H1 (cell line): Measurements from ENCODE around the gene TMA7. TPM values are rescaled to one million over a fixed set of nuclear protein-coding genes. Genes with fewer than 3 reads are reported as not detected.

Experiments used
- CTCF ChIA-PET: fragments of 300-600 bp; sonication (Branson Sonifier 250); formaldehyde crosslinking; loops from one replicate; lab custom pipeline; 2021; ENCODE audit not compliant: partially characterized antibody; lab: Charles Lee
- POLR2A ChIA-PET: fragments of 300-600 bp; sonication (Branson Sonifier 250); formaldehyde crosslinking; loops from one replicate; lab custom pipeline; 2021; ENCODE audit warnings: inconsistent platforms; ENCODE audit not compliant: partially characterized antibody; lab: Charles Lee
- DNase-seq, 2 experiments: peaks; one replicate each; pipeline versions ENCODE4 v3.0.0 to v3.0.0-alpha.2; 2010 to 2022; ENCODE audit warnings: low spot score in 2 of 2, low read depth in 1 of 2, mixed read lengths in 1 of 2
- FAIRE-seq: peaks from 2 replicates; lab custom pipeline; 2011; peaks lifted over from hg19 to GRCh38; lab: Jason Lieb, UNC
- H2AFZ ChIP-seq: 2 replicates; pipeline ENCODE4 v1.8.1; 2012; ENCODE audit warnings: low read length, inconsistent platforms
- H2AK5ac ChIP-seq: 2 replicates; pipeline ENCODE4 v1.6.1; 2013; ENCODE audit warnings: low read depth, low read length
- H2BK120ac ChIP-seq: replicated peaks from 2 replicates; pipeline ENCODE3; 2013; ENCODE audit warnings: low read depth, low read length, inconsistent platforms
- H2BK12ac ChIP-seq: 2 replicates; pipeline ENCODE4 v1.6.1; 2013; ENCODE audit warnings: low read depth, low read length
- H2BK15ac ChIP-seq: 2 replicates; pipeline ENCODE4 v1.6.1; 2013; ENCODE audit warnings: low read length
- H2BK20ac ChIP-seq: 2 replicates; pipeline ENCODE4 v1.6.1; 2013; ENCODE audit warnings: low read length
- H2BK5ac ChIP-seq: 2 replicates; pipeline ENCODE4 v1.6.1; 2013; ENCODE audit warnings: low read depth, low read length
- H3K14ac ChIP-seq: 2 replicates; pipeline ENCODE4 v1.6.1; 2013; ENCODE audit warnings: inconsistent platforms; ENCODE audit not compliant: insufficient read length
- H3K18ac ChIP-seq: 2 replicates; pipeline ENCODE4 v1.6.1; 2013; ENCODE audit warnings: low read length; ENCODE audit errors: extremely low read depth
- H3K23ac ChIP-seq: 2 replicates; pipeline ENCODE4 v1.6.1; 2013; ENCODE audit warnings: inconsistent platforms; ENCODE audit not compliant: insufficient read length
- H3K23me2 ChIP-seq: 2 replicates; pipeline ENCODE4 v1.6.1; 2013; ENCODE audit warnings: low read depth, low read length
- H3K27ac ChIP-seq: 2 replicates; pipeline ENCODE4 v1.6.1; 2011; ENCODE audit warnings: low read depth, low read length, inconsistent platforms
- H3K27me3 ChIP-seq, 4 experiments: replicated peaks in 1 of 4; 1 replicate in 1 of 4; 2 replicates in 3 of 4; pipeline versions ENCODE4 v1.6.1 to v1.8.1; 2011 to 2013; ENCODE audit warnings: low read length in 3 of 4, mild to moderate bottlenecking in 3 of 4, inconsistent platforms in 2 of 4, mixed read lengths in 2 of 4, moderate library complexity in 1 of 4; ENCODE audit not compliant: control insufficient read depth in 3 of 4, insufficient read depth in 3 of 4; ENCODE audit errors: extremely low read depth in 1 of 4
- H3K36me3 ChIP-seq, 4 experiments: 2 replicates each; pipeline versions ENCODE4 v1.6.1 to v1.8.1; 2011 to 2013; ENCODE audit warnings: mild to moderate bottlenecking in 4 of 4, low read length in 3 of 4, moderate library complexity in 2 of 4, control low read depth in 1 of 4, inconsistent platforms in 1 of 4; ENCODE audit not compliant: insufficient read depth in 4 of 4, control insufficient read depth in 2 of 4
- H3K4ac ChIP-seq: replicated peaks from 2 replicates; pipeline ENCODE3; 2013; ENCODE audit warnings: low read length, low read depth, mixed read lengths, inconsistent platforms; ENCODE audit not compliant: insufficient read length
- H3K4me1 ChIP-seq, 4 experiments: replicated peaks in 1 of 4; 1 replicate in 1 of 4; 2 replicates in 3 of 4; pipeline versions ENCODE4 v1.6.1 to v1.8.1; 2011 to 2013; ENCODE audit warnings: low read length in 3 of 4, inconsistent platforms in 2 of 4, mixed read lengths in 1 of 4; ENCODE audit not compliant: insufficient read depth in 4 of 4, control insufficient read depth in 3 of 4
- H3K4me2 ChIP-seq, 2 experiments: 2 replicates each; pipeline versions ENCODE4 v1.6.1 to v1.8.1; 2011 to 2013; ENCODE audit warnings: low read depth in 2 of 2, low read length in 2 of 2, control low read depth in 1 of 2, inconsistent platforms in 1 of 2, mild to moderate bottlenecking in 1 of 2; ENCODE audit not compliant: insufficient read depth in 1 of 2
- H3K4me3 ChIP-seq, 4 experiments: fragments of 200-600, 300-600 bp in 1 of 4; sonication (generic), shearing (Covaris generic), sonication (Bioruptor Twin) in 1 of 4; 2 replicates each; pipeline versions ENCODE4 v1.5.1 to v1.8.1; 2011 to 2016; ENCODE audit warnings: low read length in 4 of 4, low read depth in 3 of 4, control low read depth in 2 of 4, inconsistent platforms in 2 of 4, mild to moderate bottlenecking in 2 of 4, mixed read lengths in 1 of 4, moderate library complexity in 1 of 4; ENCODE audit not compliant: insufficient read depth in 2 of 4; ENCODE audit errors: extremely low read depth in 1 of 4
- H3K56ac ChIP-seq: replicated peaks from 2 replicates; pipeline ENCODE3; 2013; ENCODE audit warnings: low read depth, mild to moderate bottlenecking, mixed read lengths, low read length, inconsistent platforms; ENCODE audit not compliant: insufficient read length
- H3K79me1 ChIP-seq: 2 replicates; pipeline ENCODE4 v1.6.1; 2013; ENCODE audit warnings: low read depth, low read length, control low read depth
- H3K79me2 ChIP-seq, 2 experiments: 2 replicates each; pipeline versions ENCODE4 v1.6.1 to v1.8.1; 2012 to 2013; ENCODE audit warnings: low read length in 2 of 2, mild to moderate bottlenecking in 2 of 2, inconsistent platforms in 1 of 2; ENCODE audit not compliant: insufficient read depth in 2 of 2, control insufficient read depth in 1 of 2
- H3K9ac ChIP-seq, 4 experiments: replicated peaks in 1 of 4; 1 replicate in 1 of 4; 2 replicates in 3 of 4; pipeline versions ENCODE4 v1.6.1 to v1.8.1; 2011 to 2013; ENCODE audit warnings: low read depth in 3 of 4, low read length in 3 of 4, control low read depth in 2 of 4, mild to moderate bottlenecking in 2 of 4, moderate library complexity in 2 of 4, inconsistent platforms in 1 of 4; ENCODE audit errors: extremely low read depth in 1 of 4
- H3K9me3 ChIP-seq, 2 experiments: 2 replicates each; pipeline versions ENCODE4 v1.6.1 to v1.8.1; 2012 to 2013; ENCODE audit warnings: mild to moderate bottlenecking in 2 of 2, moderate library complexity in 2 of 2, control low read depth in 1 of 2, inconsistent platforms in 1 of 2, low read depth in 1 of 2, low read length in 1 of 2, mixed read lengths in 1 of 2; ENCODE audit not compliant: insufficient read depth in 2 of 2
- H4K20me1 ChIP-seq, 2 experiments: replicated peaks in 1 of 2; 2 replicates each; pipeline versions ENCODE3 to v1.8.1; 2011 to 2013; ENCODE audit warnings: inconsistent platforms in 2 of 2, low read length in 2 of 2, mild to moderate bottlenecking in 1 of 2; ENCODE audit not compliant: insufficient read depth in 2 of 2, control insufficient read depth in 1 of 2
- H4K5ac ChIP-seq: 2 replicates; pipeline ENCODE4 v1.6.1; 2013; ENCODE audit warnings: low read length, low read depth, mixed read lengths, inconsistent platforms; ENCODE audit not compliant: insufficient read length
- H4K8ac ChIP-seq: 2 replicates; pipeline ENCODE4 v1.8.0; 2013; ENCODE audit warnings: mild to moderate bottlenecking, moderate library complexity, low read length, inconsistent platforms; ENCODE audit not compliant: insufficient read depth; ENCODE audit errors: extremely low read depth
- H4K91ac ChIP-seq: replicated peaks from 2 replicates; pipeline ENCODE3; 2013; ENCODE audit warnings: low read length, mixed read lengths, inconsistent platforms; ENCODE audit not compliant: insufficient read length
- POLR2A ChIP-seq, 2 experiments: IDR thresholded peaks; 1 replicate in 1 of 2; 2 replicates in 1 of 2; pipeline ENCODE4 v1.6.1; 2011; ENCODE audit warnings: low read depth in 2 of 2, low read length in 2 of 2, mild to moderate bottlenecking in 2 of 2; ENCODE audit errors: control extremely low read depth in 1 of 2
- TBP ChIP-seq: IDR thresholded peaks from 2 replicates; pipeline ENCODE4 v1.6.1; 2011; ENCODE audit warnings: low read depth, low read length, improper control_type of control experiment
- WGBS, 2 experiments: shearing (Covaris generic) in 1 of 2; methylation state at CpG; one replicate each; pipeline versions ENCODE4 v1.1.6 to v1.1.7; 2013 to 2015; ENCODE audit warnings: low lambda C conversion rate in 2 of 2, mixed read lengths in 2 of 2, inconsistent platforms in 1 of 2, low coverage in 1 of 2, missing lambda C conversion rate in 1 of 2; ENCODE audit not compliant: insufficient replicate concordance in 2 of 2, insufficient coverage in 1 of 2, insufficient read length in 1 of 2; ENCODE audit errors: extremely low coverage in 1 of 2, missing lambda C conversion rate in 1 of 2; 5-methylcytosine and 5-hydroxymethylcytosine counted together
- polyA plus RNA-seq, 7 experiments: library from polyadenylated mRNA; depleted of rRNA in 3 of 7; stranded (reverse) in 5 of 7; unstranded in 2 of 7; fragments of >200 nt in 5 of 7; fragments of 200-250 nt in 2 of 7; gene quantifications; 1 replicate in 5 of 7; 2 replicates in 1 of 7; 4 replicates in 1 of 7; pipeline versions ENCODE4 v1.2.1 to v1.2.3, GENCODE V29; 2011 to 2013; ENCODE audit warnings: missing spikeins in 2 of 7, mixed read lengths in 2 of 7
- total RNA-seq: library from RNA; stranded (reverse); fragmentation: NEBNext Ultra II Directional; extraction: Animal tissue kit (Norgen Biotek cat#: 25700); gene quantifications from 2 replicates; pipeline ENCODE4 v1.2.1, GENCODE V29; 2021

The TMA7 gene
- total and polyA plus RNA-seq, 2 of the 8 experiments (the other 6 are each of a cell fraction or from before 2014, with no cell fraction given), result 138 to 305 TPM

DNA sequence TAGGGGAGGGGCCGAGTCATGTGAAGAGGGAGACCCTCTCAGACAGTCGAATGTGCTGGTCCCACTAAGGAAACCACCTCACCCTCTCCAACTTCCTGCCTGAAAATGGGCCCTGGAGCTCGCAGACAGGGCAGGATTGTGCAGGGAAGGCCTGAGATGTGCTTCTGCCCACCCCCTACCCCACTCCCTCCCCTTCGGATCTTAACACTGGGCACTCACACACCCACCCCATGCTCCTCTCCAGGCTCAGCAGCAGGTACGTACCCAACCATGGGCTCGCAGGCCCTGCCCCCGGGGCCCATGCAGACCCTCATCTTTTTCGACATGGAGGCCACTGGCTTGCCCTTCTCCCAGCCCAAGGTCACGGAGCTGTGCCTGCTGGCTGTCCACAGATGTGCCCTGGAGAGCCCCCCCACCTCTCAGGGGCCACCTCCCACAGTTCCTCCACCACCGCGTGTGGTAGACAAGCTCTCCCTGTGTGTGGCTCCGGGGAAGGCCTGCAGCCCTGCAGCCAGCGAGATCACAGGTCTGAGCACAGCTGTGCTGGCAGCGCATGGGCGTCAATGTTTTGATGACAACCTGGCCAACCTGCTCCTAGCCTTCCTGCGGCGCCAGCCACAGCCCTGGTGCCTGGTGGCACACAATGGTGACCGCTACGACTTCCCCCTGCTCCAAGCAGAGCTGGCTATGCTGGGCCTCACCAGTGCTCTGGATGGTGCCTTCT is 26.5 kb downstream of the TMA7 start:
- Histone ChIP-seq H3K9ac (peak overlapping the region in 2 of 4 experiments; percentile 56 to 62; a peak in 4 of 7 replicates), H3K14ac (no peak overlapping the region), H3K79me2 (peaks cover 0 to 10% of the 10 kb centered on the region in 2 experiments; a peak in 2 of 4 replicates), H4K8ac (no peak overlapping the region), H4K20me1 (peaks cover 3 to 11% of the 10 kb centered on the region in 2 experiments), H2AFZ (no peak overlapping the region), H2BK5ac (peak overlapping the region; percentile 95), H3K9me3 (no peaks in the 10 kb centered on the region), H2BK20ac (no peak overlapping the region), H3K79me1 (peaks cover 6% of the 10 kb centered on the region), H3K23me2 (no peaks in the 10 kb centered on the region), H3K27ac (peak overlapping the region; percentile 88), H2BK12ac (peak overlapping the region; percentile 78), H4K91ac (peak overlapping the region; percentile 58), H3K56ac (no peak overlapping the region), H2BK120ac (no peak overlapping the region), H3K36me3 (peaks cover 7 to 35% (median 14%) of the 10 kb centered on the region in 4 experiments), H3K18ac (peak overlapping the region; percentile 78; the same call in 1 of the 2 replicates), H3K4me1 (peaks cover 0 to 25% (median 14%) of the 10 kb centered on the region in 4 experiments; a peak in 5 of 7 replicates), H3K23ac (no peak overlapping the region), H4K5ac (peak overlapping the region; percentile 18), H2AK5ac (peak overlapping the region; percentile 65; the same call in 1 of the 2 replicates), H3K4ac (peak overlapping the region; percentile 63), H3K27me3 (no peaks in the 10 kb centered on the region), H3K4me3 (no peak overlapping the region), H3K4me2 (0 out of 4 replicates have a peak overlapping the region, but pooled peaks of 1 of the 2 experiments have one; percentile 24), H2BK15ac (0 out of 2 replicates have a peak overlapping the region, but pooled peaks have one; percentile 33)
- FAIRE-seq (no peak), DNase-seq (no peak)
- ChIA-PET POLR2A (interaction anchor here (0.6 to 8.1 kb wide), 22 partner anchors 9 to 196 kb away, joined by 3 to 83 read pairs (median 4); partner anchors contain the start of genes ATRIP, CCDC51, CELSR3 and PFKFB4), CTCF (interaction anchor here (0.7 to 21.5 kb wide), 10 partner anchors 8 to 100 kb away, joined by 3 to 251 read pairs (median 8); partner anchors contain the start of genes PFKFB4 and SHISA5)
- WGBS, 2 experiments, result 89% methylated on average over 17 of the region's 19 CpGs; no CpG with 5 or more reads in 1 of the 2 experiments
- no peak for TF ChIP-seq TBP
- TF ChIP-seq POLR2A (IDR thresholded peaks at IDR 0.05; ENCODE audit: control extremely low read depth in 1 of 2, low read depth in 2 of 2, low read length in 2 of 2), result peak in 1 of 2 experiments; percentile 59; a peak in 2 of 3 replicates
